K562 treated with DMSO at 1 percent for 24 hours (cell line): ENCODE results near the gene ORC6. TPM values are rescaled to one million over a fixed set of nuclear protein-coding genes. Genes with fewer than 3 reads are reported as not detected.

ENCODE experiments used
- total RNA-seq: library from RNA; unstranded; fragments of 300-600 nt; gene quantifications from 2 replicates; pipeline ENCODE4 v1.2.3, GENCODE V29; 2022; ENCODE audit warnings: low read depth; ENCODE audit not compliant: insufficient read depth

The ORC6 gene
- total RNA-seq, result 34.8 and 35.9 TPM in 2 replicates

DNA sequence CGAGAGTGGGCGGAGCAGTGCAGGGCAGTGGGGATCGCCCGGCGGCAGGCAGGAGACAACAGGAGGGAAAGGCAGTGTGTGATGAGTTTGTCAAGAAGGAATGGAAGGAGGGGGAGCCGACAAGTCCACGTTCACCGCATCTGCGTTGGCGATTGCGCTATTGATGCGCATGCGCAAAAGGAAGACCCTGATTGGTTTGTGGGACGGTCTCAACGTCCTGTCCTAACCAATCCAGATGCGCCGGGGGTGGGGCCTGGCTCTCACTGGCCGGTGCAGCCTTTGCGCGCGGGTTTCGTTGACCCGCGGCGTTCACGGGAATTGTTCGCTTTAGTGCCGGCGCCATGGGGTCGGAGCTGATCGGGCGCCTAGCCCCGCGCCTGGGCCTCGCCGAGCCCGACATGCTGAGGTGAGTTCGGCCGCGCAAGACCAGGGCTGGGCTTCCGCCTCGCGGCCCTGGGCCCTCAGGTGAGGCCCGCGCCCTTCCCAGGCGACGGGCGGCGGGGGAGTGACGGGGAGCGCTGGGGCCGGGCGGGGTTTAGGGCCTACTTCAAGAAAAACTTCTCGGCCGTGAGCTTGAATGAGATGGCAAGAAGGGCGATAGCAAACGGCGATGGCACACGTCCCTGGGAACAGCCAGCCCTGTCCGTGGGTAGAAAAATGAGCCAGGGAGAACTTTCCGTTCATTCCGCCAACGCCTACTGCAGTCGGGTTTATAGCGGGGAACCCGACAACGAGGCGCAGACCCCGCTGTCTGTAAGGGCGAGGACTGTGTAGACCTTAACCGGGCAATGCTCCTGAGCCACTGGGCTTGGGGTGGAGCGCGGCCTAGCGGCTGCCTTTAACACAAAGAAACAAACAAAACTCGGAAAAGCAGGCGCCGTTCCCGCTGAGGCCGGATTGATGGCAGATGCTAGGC lies at the start of gene ORC6:
ORC6 (plus strand) TSS at position 295 of the 916 bp plus-strand sequence; CDS start at position 342, 47 bp downstream.

DNA sequence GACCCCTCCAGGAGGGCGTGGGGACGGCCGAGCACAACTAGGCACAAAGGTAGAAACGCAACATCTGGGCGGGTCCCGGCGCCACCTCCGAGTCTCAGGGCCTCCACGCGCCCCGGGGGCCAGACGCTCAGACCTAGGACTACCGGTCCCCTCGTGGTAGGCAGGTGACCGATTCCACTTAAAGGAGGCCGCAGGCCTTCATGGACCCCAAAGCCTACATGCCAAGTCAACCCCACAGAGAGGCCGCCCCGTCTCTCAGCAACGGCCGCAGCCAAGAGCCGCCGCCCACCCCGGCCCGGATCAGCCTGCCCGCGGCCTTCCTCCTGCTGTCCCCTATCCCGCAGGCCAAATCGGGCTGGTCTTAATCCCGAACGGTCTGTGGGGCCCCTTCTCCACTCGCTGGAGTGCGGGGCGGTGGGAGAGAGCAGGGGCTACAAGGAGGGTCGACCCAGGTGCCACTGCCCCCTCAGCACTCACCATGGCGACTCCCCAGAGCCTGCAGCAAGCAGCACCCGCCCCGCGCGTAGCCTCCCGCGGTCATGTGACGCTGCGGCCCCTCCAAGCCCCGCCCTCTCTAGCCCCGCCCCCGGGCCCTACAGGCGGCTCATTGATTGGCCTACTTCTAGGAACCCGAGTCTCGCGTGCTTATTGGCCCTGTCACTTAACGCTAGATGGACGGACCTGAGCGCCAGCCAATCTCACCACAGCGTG lies 650 bp upstream of the ORC6 start, which contains the start of gene VPS35:
VPS35 (minus strand) TSS at position 525 of the 711 bp plus-strand sequence; CDS start at position 480, 45 bp downstream.

Other genes with a start within 250 kb of the ORC6 start
- gene SHCBP1, start 68.3 kb upstream of the ORC6 start, total RNA-seq, result 15.4 and 16.3 TPM in 2 replicates
- 57.8 and 78.9 TPM in 2 replicates for gene VPS35, start 481 bp upstream of the ORC6 start, total RNA-seq
- gene MYLK3, start 58.7 kb downstream of the ORC6 start, total RNA-seq, result 6.6 and 9.1 TPM in 2 replicates
- gene C16orf87, start 141.5 kb downstream of the ORC6 start, total RNA-seq, result 5.7 and 9.2 TPM in 2 replicates
- gene GPT2, start 194.7 kb downstream of the ORC6 start, total RNA-seq, result 17.9 and 25.6 TPM in 2 replicates